Head of caudate nucleus (tissue), 42 donors: ENCODE results near the gene CUX1.
"Not testable (repeated sequence)": the region's sequence is repeated elsewhere in the genome, so short reads cannot be mapped to it uniquely, and the experiment has no call there.

Source experiments
- DNase-seq, 42 donors: peaks; one replicate each; pipeline versions ENCODE4 v3.0.0 to v3.0.0-alpha.2; 2020 to 2021; ENCODE audit warnings: mixed read lengths in 7 of 42
- intact Hi-C: fragments of 100-400 bp; cut with DNase I; formaldehyde crosslinking; loops from one replicate; pipeline ENCODE4 v1.15.0; 2022

CUX1 gene

DNA sequence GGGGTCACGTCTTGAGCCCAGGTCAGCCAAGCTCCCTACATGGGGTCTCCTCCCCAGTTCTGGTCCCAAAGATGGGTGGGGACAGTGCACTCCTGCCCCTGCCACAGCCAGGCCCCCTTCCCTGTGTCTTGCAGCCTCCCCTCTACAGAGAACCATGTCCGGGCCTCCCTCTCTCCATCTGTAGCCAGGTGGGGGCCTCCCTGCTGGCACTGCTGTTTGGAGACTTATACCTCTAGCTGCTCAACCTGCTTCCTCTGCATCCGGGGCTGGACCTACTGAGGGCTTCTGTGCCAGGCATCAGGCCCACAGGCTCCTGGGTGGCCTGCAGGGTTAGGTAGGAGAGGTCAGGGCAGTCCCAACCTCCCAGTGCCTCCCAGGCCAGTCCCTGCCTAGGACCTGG, 477.2 kb downstream of the CUX1 start:
- intact Hi-C loops = no loop called here
- no peak for DNase-seq

GRCh38 chr7:102295346-102296178, 478.1 kb downstream of the CUX1 start:
- DNase-seq = no peak
- intact Hi-C loops = no loop called here

DNA sequence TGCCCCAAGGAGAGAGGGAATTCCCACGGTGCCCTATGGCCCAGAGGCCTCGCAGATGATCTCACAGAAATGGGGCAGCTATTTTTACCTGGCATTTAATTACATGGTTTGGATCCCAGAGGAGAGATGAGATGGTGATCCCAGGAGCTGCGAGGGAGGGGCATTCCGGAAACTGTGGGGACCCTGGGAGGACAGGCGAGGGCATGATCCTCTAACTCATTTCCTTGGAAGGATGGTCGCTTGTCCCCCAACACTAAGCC, 478.7 kb downstream of the CUX1 start:
- intact Hi-C loops = no loop called here
- DNase-seq = no peak

- intact Hi-C loops = no loop called here
- DNase-seq = no peak
Measured at GRCh38 chr7:102296514-102296913, 479.1 kb downstream of the CUX1 start.

GRCh38 chr7:102297487-102298218, 480.2 kb downstream of the CUX1 start:
- intact Hi-C loops = no loop called here
- no peak for DNase-seq

DNA sequence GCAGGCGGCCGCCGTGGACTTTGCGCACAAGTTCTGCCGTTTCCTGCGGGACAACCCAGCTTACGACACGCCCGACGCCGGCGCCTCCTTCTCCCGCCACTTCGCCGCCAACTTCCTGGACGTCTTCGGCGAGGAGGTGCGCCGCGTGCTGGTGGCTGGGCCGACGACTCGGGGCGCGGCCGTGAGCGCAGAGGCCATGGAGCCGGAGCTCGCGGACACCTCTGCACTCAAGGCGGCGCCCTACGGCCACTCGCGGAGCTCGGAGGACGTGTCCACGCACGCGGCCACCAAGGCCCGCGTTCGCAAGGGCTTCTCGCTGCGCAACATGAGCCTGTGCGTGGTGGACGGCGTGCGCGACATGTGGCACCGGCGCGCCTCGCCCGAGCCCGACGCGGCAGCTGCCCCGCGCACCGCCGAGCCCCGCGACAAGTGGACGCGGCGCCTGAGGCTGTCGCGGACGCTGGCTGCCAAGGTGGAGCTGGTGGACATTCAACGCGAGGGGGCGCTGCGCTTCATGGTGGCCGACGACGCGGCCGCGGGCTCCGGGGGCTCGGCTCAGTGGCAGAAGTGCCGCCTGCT, 483.3 kb downstream of the CUX1 start:
- DNase-seq = no peak
- intact Hi-C loops = no loop called here

GRCh38 chr7:102301367-102301766, 483.9 kb downstream of the CUX1 start:
- DNase-seq, intact Hi-C loops: not testable (repeated sequence)

- intact Hi-C loops = no loop called here
- DNase-seq = no peak
Measured at GRCh38 chr7:102302025-102302424, 484.6 kb downstream of the CUX1 start.

DNA sequence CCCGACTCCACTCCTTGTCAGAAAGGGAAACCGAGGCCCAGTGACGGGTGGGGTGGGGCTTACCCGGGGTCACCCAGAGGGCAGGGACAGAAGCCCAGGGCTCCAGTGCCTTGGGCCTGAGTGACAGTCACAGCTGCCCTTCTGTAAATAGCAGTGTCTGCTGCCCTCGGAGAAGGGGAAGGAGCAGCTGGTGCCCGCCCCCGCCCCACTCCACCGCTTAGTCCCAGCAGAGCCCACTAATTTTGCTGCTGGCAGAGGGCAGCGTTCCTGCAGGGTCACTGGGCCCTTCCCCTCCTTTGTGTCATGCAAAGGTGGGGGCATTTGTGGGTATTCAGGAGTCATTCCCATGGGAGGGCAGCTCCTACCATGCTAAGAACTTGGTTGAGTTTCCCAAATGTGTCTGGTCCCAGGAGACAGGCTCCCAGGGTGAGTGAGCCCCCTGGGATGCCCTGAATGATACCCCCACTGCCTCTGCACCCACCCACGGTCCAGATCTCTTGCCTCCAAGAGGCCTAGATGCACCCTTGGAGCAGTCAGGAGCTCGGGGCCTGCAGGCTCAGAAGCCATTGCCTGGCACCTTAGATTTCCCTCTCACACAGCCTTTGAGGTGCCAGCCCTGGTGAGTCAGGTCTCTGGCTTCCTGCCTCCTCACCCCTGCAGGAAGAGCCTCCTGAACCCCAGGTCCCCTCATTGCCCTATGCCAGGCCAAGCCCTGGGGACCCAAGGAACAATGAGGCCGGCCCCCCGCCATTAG, 486.4 kb downstream of the CUX1 start:
- intact Hi-C loops = no loop called here
- no peak for DNase-seq

DNA sequence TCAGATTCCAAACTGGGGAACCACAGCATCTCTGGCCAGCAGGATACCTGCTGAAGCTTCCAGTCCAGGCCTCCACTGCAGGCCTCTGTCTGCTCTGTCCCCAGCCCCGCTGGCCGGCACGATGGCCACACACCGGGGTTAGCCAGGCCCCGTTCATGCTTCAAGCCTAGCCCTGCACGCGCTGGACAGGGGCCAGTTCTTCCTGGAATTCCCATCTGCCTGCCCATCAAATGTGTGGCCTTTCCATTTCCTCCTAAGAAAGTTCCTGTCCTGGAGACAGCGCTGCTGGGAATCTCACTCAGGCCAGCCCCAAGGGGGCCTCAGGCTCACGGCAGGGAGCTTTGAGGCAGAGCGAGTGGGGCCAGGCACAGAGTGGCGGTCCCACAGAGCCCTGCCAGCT, 487.2 kb downstream of the CUX1 start:
- peak in 2 of 42 donors; percentile 15 to 35 for DNase-seq
- intact Hi-C loops = no loop called here

- DNase-seq = no peak
- intact Hi-C loops = no loop called here
Measured at GRCh38 chr7:102305414-102306268, 488.2 kb downstream of the CUX1 start.

DNA sequence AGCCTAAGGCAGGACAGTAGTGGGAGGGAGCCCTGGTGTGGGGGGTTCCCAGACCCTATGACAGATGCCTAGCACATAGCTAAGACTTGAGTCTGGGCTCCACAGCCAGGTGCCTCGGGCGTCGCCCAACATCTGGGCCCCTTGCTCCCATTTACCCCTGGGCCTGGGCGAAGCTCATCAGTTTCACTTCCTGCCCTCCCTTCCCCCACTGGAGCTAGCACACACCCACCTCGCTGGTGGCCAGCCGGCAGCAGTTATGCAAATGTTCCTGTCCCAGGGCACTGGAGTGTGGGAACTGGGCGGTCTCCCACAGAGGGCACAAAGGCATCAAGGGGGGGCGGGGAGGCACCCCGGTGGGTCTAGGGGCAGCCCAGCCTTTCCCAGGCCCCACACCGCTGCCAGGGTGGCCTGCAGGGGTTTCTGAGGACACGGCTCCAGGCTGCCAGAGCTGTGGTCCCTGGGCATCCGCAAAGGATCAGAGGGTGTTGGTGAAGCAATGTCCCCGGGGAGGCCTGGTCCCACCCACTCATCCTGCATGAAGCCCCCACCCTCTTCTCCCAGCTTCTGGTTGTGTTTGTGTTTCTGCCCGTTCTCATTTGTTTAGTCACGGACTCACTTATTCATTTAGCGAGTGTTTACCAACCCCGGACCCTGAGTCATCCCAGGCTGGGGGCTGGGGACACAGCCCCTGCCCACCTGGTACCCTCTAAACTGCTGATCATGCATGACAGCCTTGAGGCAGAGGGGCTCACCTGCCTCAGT, 489.7 kb downstream of the CUX1 start:
- intact Hi-C loops = no loop called here
- DNase-seq = peak in 38 of 42 donors; percentile 11 to 77 (median 48)

GRCh38 chr7:102310414-102310815, 493.0 kb downstream of the CUX1 start:
- DNase-seq = peak in 31 of 42 donors; percentile 15 to 69 (median 39)
- intact Hi-C loops = no loop called here

DNA sequence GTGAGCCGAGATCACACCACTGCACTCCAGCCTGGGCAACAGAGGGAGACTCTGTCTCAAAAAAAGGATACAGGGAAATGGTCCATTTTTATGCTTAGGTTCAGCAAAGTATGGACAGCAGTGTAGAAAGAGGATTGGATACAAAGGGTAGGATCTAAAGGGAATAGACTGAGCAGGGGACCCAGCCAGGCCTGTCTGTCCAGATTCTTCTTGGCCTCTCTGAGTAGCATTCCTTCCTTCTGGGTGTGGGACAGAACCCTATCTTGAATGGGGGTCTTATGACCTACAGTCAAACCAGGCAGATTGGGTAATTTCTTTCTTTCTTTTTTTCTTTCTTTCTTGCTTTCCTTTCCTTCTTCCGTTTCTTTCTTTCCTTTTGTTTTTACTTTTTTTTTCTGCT, 494.9 kb downstream of the CUX1 start:
- intact Hi-C loops = no loop called here
- no peak for DNase-seq

DNA sequence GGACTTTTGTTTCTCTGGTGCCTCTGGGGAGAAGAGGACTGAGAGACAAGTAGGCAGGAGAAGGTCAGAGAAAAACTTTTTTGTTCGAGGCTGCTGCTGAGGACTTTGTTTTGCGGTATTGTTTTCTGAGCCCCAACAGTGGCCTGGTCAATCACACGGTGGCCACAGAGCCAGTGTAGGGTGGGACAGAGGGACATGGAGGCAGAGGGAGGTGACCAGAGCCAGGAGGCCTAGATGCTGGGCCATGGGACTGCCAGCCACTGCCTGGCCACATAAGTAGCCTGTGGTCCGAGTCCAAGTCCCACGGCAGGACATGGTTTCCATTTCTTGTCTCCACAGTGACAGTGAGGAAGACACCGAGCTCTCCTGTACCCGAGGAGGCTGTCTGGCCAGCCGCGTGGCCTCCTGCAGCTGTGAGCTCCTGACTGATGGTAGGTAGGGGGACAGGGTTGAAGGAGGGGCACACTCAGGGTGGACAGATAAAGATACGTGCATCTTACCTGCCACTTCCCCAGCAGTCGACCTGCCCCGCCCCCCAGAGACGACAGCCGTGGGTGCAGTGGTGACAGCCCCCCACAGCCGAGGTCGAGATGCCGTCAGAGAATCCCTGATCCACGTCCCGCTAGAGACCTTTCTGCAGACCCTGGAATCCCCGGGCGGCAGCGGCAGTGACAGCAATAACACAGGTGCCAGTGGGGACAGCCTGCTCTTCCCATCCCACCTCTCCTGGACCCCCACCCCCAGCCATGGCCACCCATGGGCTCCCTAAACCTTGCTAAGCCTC, 496.8 kb downstream of the CUX1 start:
- no peak for DNase-seq
- intact Hi-C loops = no loop called here

- intact Hi-C loops = no loop called here
- no peak for DNase-seq
Measured at GRCh38 chr7:102317231-102318059, 500.0 kb downstream of the CUX1 start.
